OCI-LY1 (cell line): ENCODE data around the gene TTC27.

Source experiments
- H2AFZ ChIP-seq: fragments of 200-600 bp; sonication (generic), shearing (Covaris generic); 2 replicates; pipeline ENCODE4 v1.6.0; 2014; ENCODE audit warnings: antibody characterized with exemption, mild to moderate bottlenecking, low read length
- H3F3A ChIP-seq: fragments of 200-600 bp; sonication (generic), shearing (Covaris generic); 2 replicates; pipeline ENCODE4 v1.6.0; 2014; ENCODE audit warnings: mild to moderate bottlenecking, antibody characterized with exemption, low read length, moderate library complexity; ENCODE audit not compliant: insufficient read depth
- H3K27ac ChIP-seq: fragments of 200-600 bp; sonication (generic); 2 replicates; pipeline ENCODE4 v1.5.1; 2014; ENCODE audit warnings: low read length, mixed run types, mild to moderate bottlenecking, low read depth; ENCODE audit not compliant: poor library complexity, severe bottlenecking
- H3K27me3 ChIP-seq: fragments of 200-600 bp; sonication (generic); 2 replicates; pipeline ENCODE4 v1.6.0; 2014; ENCODE audit warnings: antibody characterized with exemption, mild to moderate bottlenecking, low read length, moderate library complexity; ENCODE audit not compliant: insufficient read depth
- H3K36me3 ChIP-seq: fragments of 200-600 bp; sonication (generic); 2 replicates; pipeline ENCODE4 v1.6.1; 2014; ENCODE audit warnings: mild to moderate bottlenecking, antibody characterized with exemption, low read length, moderate library complexity, mixed read lengths; ENCODE audit not compliant: insufficient read depth
- H3K4me1 ChIP-seq: fragments of 200-600 bp; sonication (generic); 2 replicates; pipeline ENCODE4 v1.5.1; 2014; ENCODE audit warnings: mild to moderate bottlenecking, low read length, moderate library complexity; ENCODE audit not compliant: insufficient read depth, severe bottlenecking
- H3K4me2 ChIP-seq: fragments of 200-600 bp; sonication (generic), shearing (Covaris generic); 2 replicates; pipeline ENCODE4 v1.6.1; 2014; ENCODE audit warnings: low read length
- H3K4me3 ChIP-seq: fragments of 200-600 bp; sonication (generic); 2 replicates; pipeline ENCODE4 v1.5.1; 2014; ENCODE audit warnings: low read length, low read depth, mild to moderate bottlenecking, mixed read lengths; ENCODE audit not compliant: poor library complexity, severe bottlenecking
- H3K79me2 ChIP-seq: fragments of 200-600 bp; shearing (Covaris generic); 2 replicates; pipeline ENCODE4 v1.6.1; 2016; ENCODE audit warnings: mixed run types, low read length, mixed read lengths; ENCODE audit not compliant: insufficient read depth
- H3K9ac ChIP-seq: fragments of 200-600 bp; sonication (generic), shearing (Covaris generic); 2 replicates; pipeline ENCODE4 v1.6.1; 2014; ENCODE audit warnings: mild to moderate bottlenecking, low read length, mixed read lengths
- H3K9me2 ChIP-seq: fragments of 200-600 bp; sonication (generic), shearing (Covaris generic); 2 replicates; pipeline ENCODE4 v1.6.1; 2014; ENCODE audit warnings: low read depth, mild to moderate bottlenecking, low read length, mixed read lengths
- H3K9me3 ChIP-seq: fragments of 200-600 bp; shearing (Covaris generic); 2 replicates; pipeline ENCODE4 v1.6.1; 2014; ENCODE audit warnings: low read length, mixed read lengths
- H4K20me1 ChIP-seq: fragments of 200-600 bp; sonication (generic), shearing (Covaris generic); 2 replicates; pipeline ENCODE4 v1.6.0; 2016; ENCODE audit warnings: mild to moderate bottlenecking, low read length; ENCODE audit not compliant: insufficient read depth
- CTCF ChIP-seq: fragments of 200-600 bp; sonication (generic), shearing (Covaris generic); IDR thresholded peaks from 2 replicates; pipeline ENCODE4 v1.5.1; 2017; ENCODE audit warnings: mild to moderate bottlenecking, antibody characterized with exemption, low read length, moderate library complexity, mixed read lengths
- EZH2 ChIP-seq: fragments of 200-600 bp; sonication (generic), shearing (Covaris generic); IDR thresholded peaks from 2 replicates; pipeline ENCODE4 v1.8.0; 2017; ENCODE audit warnings: borderline replicate concordance, mixed run types, mild to moderate bottlenecking, antibody characterized with exemption, low read length, moderate library complexity, mixed read lengths

The TTC27 gene

DNA sequence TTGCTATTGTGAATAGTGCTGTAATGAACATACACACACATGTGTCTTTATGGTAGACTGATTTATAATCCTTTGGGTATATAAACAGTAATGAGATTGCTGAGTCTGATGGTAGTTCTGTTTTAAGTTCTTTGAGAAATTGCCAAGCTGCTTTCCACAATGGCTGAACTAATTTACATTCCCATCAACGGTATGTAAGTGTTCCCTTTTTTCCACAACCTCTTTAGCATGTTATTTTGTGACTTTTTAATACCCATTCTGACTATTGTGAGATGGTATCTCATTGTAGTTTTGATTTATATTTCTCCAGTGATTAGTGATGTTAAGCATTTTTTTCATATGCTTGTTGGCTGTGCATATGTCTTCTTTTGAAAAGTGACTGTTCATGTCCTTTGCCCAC is 86.7 kb downstream of the TTC27 start:
- H3K79me2 ChIP-seq = no peaks in the 10 kb centered on the region
- no peaks in the 10 kb centered on the region for H3K9me2 ChIP-seq
- H3K27me3 ChIP-seq = no peaks in the 10 kb centered on the region
- no peaks in the 10 kb centered on the region for H3F3A ChIP-seq
- H2AFZ ChIP-seq = no peak overlapping the region
- no peak overlapping the region for H3K27ac ChIP-seq
- no peak for TF ChIP-seq EZH2
- TF ChIP-seq CTCF = no peak
- peaks cover 12% of the 10 kb centered on the region; the same call in 1 of the 2 replicates for H3K36me3 ChIP-seq
- H4K20me1 ChIP-seq = no peaks in the 10 kb centered on the region
- H3K9me3 ChIP-seq = no peaks in the 10 kb centered on the region
- no peak overlapping the region for H3K4me2 ChIP-seq
- peaks cover 8% of the 10 kb centered on the region for H3K4me1 ChIP-seq
- H3K9ac ChIP-seq = no peak overlapping the region
- no peak overlapping the region for H3K4me3 ChIP-seq

GRCh38 chr2:32715391-32715841 is 87.6 kb downstream of the TTC27 start:
- Histone ChIP-seq H3K79me2 (no peaks in the 10 kb centered on the region), H3K4me1 (peaks cover 8% of the 10 kb centered on the region), H3F3A (no peaks in the 10 kb centered on the region), H3K4me3 (no peak overlapping the region), H3K9ac (no peak overlapping the region), H3K27me3 (no peaks in the 10 kb centered on the region), H3K9me3 (no peaks in the 10 kb centered on the region), H3K9me2 (no peaks in the 10 kb centered on the region), H3K4me2 (no peak overlapping the region), H2AFZ (no peak overlapping the region), H4K20me1 (no peaks in the 10 kb centered on the region), H3K27ac (no peak overlapping the region), H3K36me3 (peaks cover 12% of the 10 kb centered on the region; the same call in 1 of the 2 replicates)
- no peak for TF ChIP-seq CTCF
- TF ChIP-seq EZH2 = no peak

- Histone ChIP-seq H3K27ac (no peak overlapping the region), H3K4me2 (no peak overlapping the region), H3K36me3 (peaks cover 12% of the 10 kb centered on the region; the same call in 1 of the 2 replicates), H3F3A (no peaks in the 10 kb centered on the region), H2AFZ (no peak overlapping the region), H3K4me3 (no peak overlapping the region), H3K79me2 (no peaks in the 10 kb centered on the region), H3K27me3 (no peaks in the 10 kb centered on the region), H3K9me2 (no peaks in the 10 kb centered on the region), H3K9me3 (no peaks in the 10 kb centered on the region), H3K9ac (no peak overlapping the region), H4K20me1 (no peaks in the 10 kb centered on the region), H3K4me1 (peaks cover 8% of the 10 kb centered on the region)
- TF ChIP-seq EZH2 (no peak), CTCF (no peak)
These were observed 88.1 kb downstream of the TTC27 start for GRCh38 chr2:32715981-32716380.
